HEK293 (cell line): ENCODE results near the gene RNF175.

ENCODE experiments used
- CTCF ChIA-PET: fragments of 350-600 bp; formaldehyde crosslinking; extraction: SDS; loops from one replicate; lab custom pipeline; 2021; ENCODE audit warnings: antibody characterized with exemption; lab: Yijun Ruan, JAX
- POLR2A ChIA-PET: fragments of 300-600 bp; formaldehyde crosslinking; extraction: SDS; loops from one replicate; lab custom pipeline; 2020; ENCODE audit warnings: antibody characterized with exemption, inconsistent platforms; lab: Yijun Ruan, JAX
- H3K27ac ChIP-seq: fragments of 200-500 bp; sonication (Bioruptor generic); 2 replicates; pipeline ENCODE4 v1.5.1; 2014; ENCODE audit warnings: low read depth, low read length, control low read depth, inconsistent platforms; ENCODE audit errors: extremely low read depth
- H3K36me3 ChIP-seq, 2 experiments: fragments of 200-500 bp in 1 of 2; sonication (Bioruptor generic) in 1 of 2; 1 replicate in 1 of 2; 2 replicates in 1 of 2; pipeline ENCODE4 v1.5.1; 2014 to 2017; ENCODE audit warnings: inconsistent platforms in 2 of 2, low read length in 2 of 2; ENCODE audit not compliant: control insufficient read depth in 2 of 2, insufficient read depth in 1 of 2
- H3K4me1 ChIP-seq: fragments of 200-500 bp; sonication (Bioruptor generic); 2 replicates; pipeline ENCODE4 v1.5.1; 2014; ENCODE audit warnings: mild to moderate bottlenecking, low read length, inconsistent platforms; ENCODE audit not compliant: control insufficient read depth, insufficient read depth
- H3K4me3 ChIP-seq: 2 replicates; pipeline ENCODE4 v1.5.1; 2011; ENCODE audit warnings: low read depth, mild to moderate bottlenecking, control low read depth, low read length, moderate library complexity
- H3K9me3 ChIP-seq: fragments of 200-500 bp; sonication (Bioruptor generic); 2 replicates; pipeline ENCODE4 v1.5.1; 2014; ENCODE audit warnings: low read depth, low read length, inconsistent platforms; ENCODE audit not compliant: control insufficient read depth, insufficient read depth
- GLI2 ChIP-seq: fragments of 450-650 bp; formaldehyde crosslinking; IDR thresholded peaks from 2 replicates; pipeline ENCODE4; 2017; ENCODE audit warnings: missing biosample characterization, missing genetic modification characterization, low read depth, borderline replicate concordance
- GLI4 ChIP-seq: fragments of 450-650 bp; formaldehyde crosslinking; IDR thresholded peaks from 2 replicates; pipeline ENCODE4 v1.5.1; 2016; ENCODE audit warnings: missing biosample characterization, missing genetic modification characterization
- HOXC10 ChIP-seq: sonication (generic); formaldehyde crosslinking; IDR thresholded peaks from 2 replicates; pipeline ENCODE4 v1.8.1; 2023; ENCODE audit warnings: mild to moderate bottlenecking, missing genetic modification reagents
- PRDM1 ChIP-seq: fragments of 450-650 bp; formaldehyde crosslinking; IDR thresholded peaks from 2 replicates; pipeline ENCODE4; 2016; ENCODE audit warnings: missing biosample characterization, missing genetic modification characterization
- YY2 ChIP-seq: fragments of 450-650 bp; formaldehyde crosslinking; IDR thresholded peaks from 2 replicates; pipeline ENCODE4 v1.5.1; 2016; ENCODE audit warnings: missing biosample characterization, missing genetic modification characterization
- ZFP41 ChIP-seq: fragments of 450-650 bp; formaldehyde crosslinking; IDR thresholded peaks from 2 replicates; pipeline ENCODE4 v1.5.1; 2016; ENCODE audit warnings: missing biosample characterization, missing genetic modification characterization, borderline replicate concordance
- ZIC2 ChIP-seq: fragments of 450-650 bp; formaldehyde crosslinking; IDR thresholded peaks from 2 replicates; pipeline ENCODE4 v1.5.1; 2016; ENCODE audit warnings: missing biosample characterization, missing genetic modification characterization
- ZNF114 ChIP-seq: fragments of 450-650 bp; formaldehyde crosslinking; IDR thresholded peaks from 2 replicates; pipeline ENCODE4 v1.5.0; 2017; ENCODE audit warnings: missing biosample characterization, missing genetic modification characterization
- ZNF121 ChIP-seq: fragments of 450-650 bp; formaldehyde crosslinking; IDR thresholded peaks from 2 replicates; pipeline ENCODE4 v1.5.1; 2016; ENCODE audit warnings: missing biosample characterization, missing genetic modification characterization
- ZNF140 ChIP-seq: fragments of 450-650 bp; formaldehyde crosslinking; IDR thresholded peaks from 2 replicates; pipeline ENCODE4 v1.5.1; 2016; ENCODE audit warnings: missing biosample characterization, missing genetic modification characterization
- ZNF184 ChIP-seq: fragments of 450-650 bp; IDR thresholded peaks from 2 replicates; pipeline ENCODE4 v1.5.1; 2018; ENCODE audit warnings: missing biosample characterization, mild to moderate bottlenecking, missing genetic modification characterization
- ZNF239 ChIP-seq: fragments of 450-650 bp; formaldehyde crosslinking; IDR thresholded peaks from 2 replicates; pipeline ENCODE4 v1.5.1; 2016; ENCODE audit warnings: missing biosample characterization, missing genetic modification characterization
- ZNF274 ChIP-seq, 2 experiments: fragments of 200-500 bp in 1 of 2; fragments of 450-650 bp in 1 of 2; sonication (Bioruptor generic) in 1 of 2; formaldehyde crosslinking in 1 of 2; IDR thresholded peaks; 2 replicates each; pipeline versions ENCODE4 v1.5.1 to v1.6.1; 2014 to 2016; ENCODE audit warnings: borderline replicate concordance in 1 of 2, inconsistent platforms in 1 of 2, low read length in 1 of 2, missing biosample characterization in 1 of 2, missing genetic modification characterization in 1 of 2
- ZNF501 ChIP-seq: fragments of 450-650 bp; formaldehyde crosslinking; IDR thresholded peaks from 2 replicates; pipeline ENCODE4 v1.5.1; 2016; ENCODE audit warnings: missing biosample characterization, missing genetic modification characterization
- ZNF530 ChIP-seq: fragments of 450-650 bp; formaldehyde crosslinking; IDR thresholded peaks from 2 replicates; pipeline ENCODE4 v1.5.1; 2016; ENCODE audit warnings: low read depth, missing biosample characterization, missing genetic modification characterization
- ZNF747 ChIP-seq: fragments of 450-650 bp; formaldehyde crosslinking; IDR thresholded peaks from 2 replicates; pipeline ENCODE4 v1.5.1; 2016; ENCODE audit warnings: missing biosample characterization, missing genetic modification characterization
- ZNF776 ChIP-seq: fragments of 450-650 bp; formaldehyde crosslinking; IDR thresholded peaks from 2 replicates; pipeline ENCODE4 v1.5.0; 2017; ENCODE audit warnings: missing biosample characterization, missing genetic modification characterization, borderline replicate concordance
- ZNF785 ChIP-seq: fragments of 450-650 bp; formaldehyde crosslinking; IDR thresholded peaks from 2 replicates; pipeline ENCODE4 v1.5.1; 2016; ENCODE audit warnings: missing biosample characterization, missing genetic modification characterization
- ZSCAN23 ChIP-seq: fragments of 450-650 bp; formaldehyde crosslinking; IDR thresholded peaks from 2 replicates; pipeline ENCODE4 v1.5.1; 2016; ENCODE audit warnings: missing biosample characterization, missing genetic modification characterization
- ZSCAN30 ChIP-seq: fragments of 450-650 bp; IDR thresholded peaks from 2 replicates; pipeline ENCODE4 v1.5.1; 2018; ENCODE audit warnings: missing biosample characterization, mild to moderate bottlenecking, missing genetic modification characterization, moderate library complexity
- TF ChIP-seq, protein P1 (sequence below): fragments of 450-650 bp; formaldehyde crosslinking; IDR thresholded peaks from 2 replicates; pipeline ENCODE4 v1.5.1; 2016; ENCODE audit warnings: missing biosample characterization, missing genetic modification characterization
- TF ChIP-seq, protein P2 (sequence below): fragments of 450-650 bp; formaldehyde crosslinking; IDR thresholded peaks from 2 replicates; pipeline ENCODE4 v1.5.1; 2017; ENCODE audit warnings: missing biosample characterization, missing genetic modification characterization
- TF ChIP-seq, protein P3 (sequence below): fragments of 450-650 bp; formaldehyde crosslinking; optimal IDR thresholded peaks from 2 replicates; pipeline ENCODE3; 2016; ENCODE audit warnings: missing biosample characterization, mild to moderate bottlenecking, missing genetic modification characterization
- TF ChIP-seq, protein P4 (sequence below): fragments of 450-650 bp; formaldehyde crosslinking; IDR thresholded peaks from 2 replicates; pipeline ENCODE4 v1.5.1; 2017; ENCODE audit warnings: missing biosample characterization, missing genetic modification characterization

The RNF175 gene

DNA sequence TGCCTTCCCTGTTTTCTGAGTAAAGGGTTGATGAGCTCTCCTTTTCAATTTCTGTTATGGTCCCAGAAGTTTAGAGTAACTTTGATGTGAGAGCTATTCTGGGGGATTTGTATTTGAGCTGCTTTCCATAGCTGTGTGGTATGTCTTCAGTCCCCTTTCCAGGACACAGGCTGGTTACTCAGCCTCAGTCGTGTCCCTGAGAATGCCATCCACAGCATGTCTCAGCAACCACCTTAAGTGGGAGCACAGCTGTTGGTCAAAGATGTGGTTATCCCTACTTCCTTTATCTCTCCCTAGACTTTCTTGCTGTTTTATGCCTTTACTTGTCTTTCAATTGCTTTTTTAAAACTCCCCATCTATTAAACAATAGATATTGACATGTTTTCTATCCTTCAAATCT lies 37.8 kb downstream of the RNF175 start:
- ChIA-PET CTCF (no interaction called here), POLR2A (no interaction called here)
- Histone ChIP-seq H3K9me3 (no peaks in the 10 kb centered on the region), H3K36me3 (no peaks in the 10 kb centered on the region), H3K4me3 (no peak overlapping the region), H3K27ac (no peak overlapping the region), H3K4me1 (no peaks in the 10 kb centered on the region)
- TF ChIP-seq, protein P1, sequence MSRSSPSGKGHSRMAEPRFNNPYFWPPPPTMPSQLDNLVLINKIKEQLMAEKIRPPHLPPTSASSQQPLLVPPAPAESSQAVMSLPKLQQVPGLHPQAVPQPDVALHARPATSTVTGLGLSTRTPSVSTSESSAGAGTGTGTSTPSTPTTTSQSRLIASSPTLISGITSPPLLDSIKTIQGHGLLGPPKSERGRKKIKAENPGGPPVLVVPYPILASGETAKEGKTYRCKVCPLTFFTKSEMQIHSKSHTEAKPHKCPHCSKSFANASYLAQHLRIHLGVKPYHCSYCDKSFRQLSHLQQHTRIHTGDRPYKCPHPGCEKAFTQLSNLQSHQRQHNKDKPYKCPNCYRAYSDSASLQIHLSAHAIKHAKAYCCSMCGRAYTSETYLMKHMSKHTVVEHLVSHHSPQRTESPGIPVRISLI: no peak
- no peak for TF ChIP-seq ZNF785 (tag by site-specific recombination)
- TF ChIP-seq ZNF274 (IDR thresholded peaks at IDR 0.05; ENCODE audit: low read length): no peak
- TF ChIP-seq ZNF274 (tag by site-specific recombination; IDR thresholded peaks at IDR 0.05; ENCODE audit: borderline replicate concordance): no peak

DNA sequence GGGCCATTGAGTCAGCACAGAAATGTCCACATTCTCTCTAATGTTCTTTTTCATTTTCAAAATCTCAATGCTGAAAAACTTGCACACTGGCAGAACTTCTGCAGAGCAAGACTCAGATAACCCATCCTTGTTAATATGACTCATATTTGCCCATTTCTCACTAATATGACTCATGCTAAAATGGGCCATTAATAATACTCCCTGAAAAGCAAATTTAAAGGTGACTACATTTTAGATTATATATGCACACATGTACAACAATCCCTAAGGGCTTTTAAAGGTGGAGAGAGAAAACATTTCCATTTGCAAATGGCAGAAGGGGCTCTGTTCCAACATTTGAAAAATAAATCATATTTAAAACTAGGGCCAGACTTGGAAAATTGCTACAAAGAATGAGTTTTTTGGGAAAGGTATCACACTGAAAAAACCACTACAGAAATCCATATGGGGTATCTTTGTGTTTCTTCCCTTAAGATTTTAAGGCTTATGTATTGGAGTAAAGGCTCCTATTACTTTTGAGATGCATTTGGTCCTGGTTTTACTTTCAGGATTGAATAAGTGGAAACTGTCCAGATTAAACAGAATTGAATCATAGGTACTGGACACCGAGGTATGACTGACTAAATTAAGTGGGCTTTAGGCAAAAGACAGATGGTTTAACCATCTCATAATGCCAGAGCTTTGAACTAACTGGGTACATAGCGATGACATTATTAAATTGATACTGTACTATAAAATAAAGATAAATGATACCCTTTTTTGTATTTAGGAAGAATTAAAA lies 45.8 kb downstream of the RNF175 start:
- CTCF ChIA-PET: no interaction called here
- POLR2A ChIA-PET: no interaction called here
- no peak overlapping the region for H3K27ac ChIP-seq
- H3K4me1 ChIP-seq: no peaks in the 10 kb centered on the region
- H3K9me3 ChIP-seq: no peaks in the 10 kb centered on the region
- no peaks in the 10 kb centered on the region for H3K36me3 ChIP-seq
- H3K4me3 ChIP-seq: no peak overlapping the region
- TF ChIP-seq ZNF121 (tag by site-specific recombination) (no peak), GLI2 (tag by site-specific recombination) (no peak), ZNF501 (tag by site-specific recombination) (no peak)

DNA sequence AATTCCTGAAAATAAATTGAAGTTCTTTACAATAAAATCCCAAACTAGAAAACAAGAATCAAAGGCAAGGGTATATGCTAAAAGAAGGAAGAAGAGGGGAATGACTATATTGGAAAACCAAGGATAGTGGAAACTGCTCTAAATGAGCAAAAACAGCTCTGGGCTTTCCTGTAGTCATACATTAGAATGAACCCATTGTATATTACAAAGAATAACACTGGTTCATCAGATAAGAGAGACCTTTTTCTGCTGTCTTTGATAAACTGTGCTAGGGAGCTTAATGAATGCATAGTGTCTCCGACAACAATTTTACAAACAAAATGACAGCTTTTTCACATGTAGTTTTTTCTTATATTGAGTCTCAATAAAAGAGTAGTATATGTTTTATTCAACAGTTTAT lies 49.1 kb downstream of the RNF175 start:
- no peak overlapping the region for H3K4me3 ChIP-seq
- POLR2A ChIA-PET: no interaction called here
- no peaks in the 10 kb centered on the region for H3K4me1 ChIP-seq
- CTCF ChIA-PET: no interaction called here
- no peaks in the 10 kb centered on the region for H3K36me3 ChIP-seq
- TF ChIP-seq ZNF114 (tag by site-specific recombination): no peak
- TF ChIP-seq, protein P2, sequence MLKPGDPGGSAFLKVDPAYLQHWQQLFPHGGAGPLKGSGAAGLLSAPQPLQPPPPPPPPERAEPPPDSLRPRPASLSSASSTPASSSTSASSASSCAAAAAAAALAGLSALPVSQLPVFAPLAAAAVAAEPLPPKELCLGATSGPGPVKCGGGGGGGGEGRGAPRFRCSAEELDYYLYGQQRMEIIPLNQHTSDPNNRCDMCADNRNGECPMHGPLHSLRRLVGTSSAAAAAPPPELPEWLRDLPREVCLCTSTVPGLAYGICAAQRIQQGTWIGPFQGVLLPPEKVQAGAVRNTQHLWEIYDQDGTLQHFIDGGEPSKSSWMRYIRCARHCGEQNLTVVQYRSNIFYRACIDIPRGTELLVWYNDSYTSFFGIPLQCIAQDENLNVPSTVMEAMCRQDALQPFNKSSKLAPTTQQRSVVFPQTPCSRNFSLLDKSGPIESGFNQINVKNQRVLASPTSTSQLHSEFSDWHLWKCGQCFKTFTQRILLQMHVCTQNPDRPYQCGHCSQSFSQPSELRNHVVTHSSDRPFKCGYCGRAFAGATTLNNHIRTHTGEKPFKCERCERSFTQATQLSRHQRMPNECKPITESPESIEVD (tag by site-specific recombination): no peak
- TF ChIP-seq ZNF776 (tag by site-specific recombination): no peak
- no peak for TF ChIP-seq YY2 (tag by site-specific recombination)
- no peak for TF ChIP-seq ZNF140 (tag by site-specific recombination)
- TF ChIP-seq ZNF184 (tag by site-specific recombination): no peak
- no peak for TF ChIP-seq ZIC2 (tag by site-specific recombination)
- no peak for TF ChIP-seq PRDM1
- no peak for TF ChIP-seq GLI4
- TF ChIP-seq, protein P3, sequence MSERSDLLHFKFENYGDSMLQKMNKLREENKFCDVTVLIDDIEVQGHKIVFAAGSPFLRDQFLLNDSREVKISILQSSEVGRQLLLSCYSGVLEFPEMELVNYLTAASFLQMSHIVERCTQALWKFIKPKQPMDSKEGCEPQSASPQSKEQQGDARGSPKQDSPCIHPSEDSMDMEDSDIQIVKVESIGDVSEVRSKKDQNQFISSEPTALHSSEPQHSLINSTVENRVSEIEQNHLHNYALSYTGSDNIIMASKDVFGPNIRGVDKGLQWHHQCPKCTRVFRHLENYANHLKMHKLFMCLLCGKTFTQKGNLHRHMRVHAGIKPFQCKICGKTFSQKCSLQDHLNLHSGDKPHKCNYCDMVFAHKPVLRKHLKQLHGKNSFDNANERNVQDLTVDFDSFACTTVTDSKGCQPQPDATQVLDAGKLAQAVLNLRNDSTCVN (tag by site-specific recombination): no peak
- TF ChIP-seq, protein P4, sequence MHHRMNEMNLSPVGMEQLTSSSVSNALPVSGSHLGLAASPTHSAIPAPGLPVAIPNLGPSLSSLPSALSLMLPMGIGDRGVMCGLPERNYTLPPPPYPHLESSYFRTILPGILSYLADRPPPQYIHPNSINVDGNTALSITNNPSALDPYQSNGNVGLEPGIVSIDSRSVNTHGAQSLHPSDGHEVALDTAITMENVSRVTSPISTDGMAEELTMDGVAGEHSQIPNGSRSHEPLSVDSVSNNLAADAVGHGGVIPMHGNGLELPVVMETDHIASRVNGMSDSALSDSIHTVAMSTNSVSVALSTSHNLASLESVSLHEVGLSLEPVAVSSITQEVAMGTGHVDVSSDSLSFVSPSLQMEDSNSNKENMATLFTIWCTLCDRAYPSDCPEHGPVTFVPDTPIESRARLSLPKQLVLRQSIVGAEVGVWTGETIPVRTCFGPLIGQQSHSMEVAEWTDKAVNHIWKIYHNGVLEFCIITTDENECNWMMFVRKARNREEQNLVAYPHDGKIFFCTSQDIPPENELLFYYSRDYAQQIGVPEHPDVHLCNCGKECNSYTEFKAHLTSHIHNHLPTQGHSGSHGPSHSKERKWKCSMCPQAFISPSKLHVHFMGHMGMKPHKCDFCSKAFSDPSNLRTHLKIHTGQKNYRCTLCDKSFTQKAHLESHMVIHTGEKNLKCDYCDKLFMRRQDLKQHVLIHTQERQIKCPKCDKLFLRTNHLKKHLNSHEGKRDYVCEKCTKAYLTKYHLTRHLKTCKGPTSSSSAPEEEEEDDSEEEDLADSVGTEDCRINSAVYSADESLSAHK (tag by site-specific recombination): no peak
- no peak for TF ChIP-seq ZNF530 (tag by site-specific recombination)
- no peak for TF ChIP-seq ZSCAN23 (tag by site-specific recombination)
- no peak for TF ChIP-seq ZNF747 (tag by site-specific recombination)
- TF ChIP-seq HOXC10 (CRISPR knock-in tag): no peak
- no peak for TF ChIP-seq ZSCAN30
- no peak for TF ChIP-seq ZNF239
- TF ChIP-seq ZFP41 (tag by site-specific recombination): no peak
- no peaks in the 10 kb centered on the region for H3K9me3 ChIP-seq
- no peak overlapping the region for H3K27ac ChIP-seq
